Measurements from ENCODE around the gene ABCA7.

ABCA7 gene

DNA sequence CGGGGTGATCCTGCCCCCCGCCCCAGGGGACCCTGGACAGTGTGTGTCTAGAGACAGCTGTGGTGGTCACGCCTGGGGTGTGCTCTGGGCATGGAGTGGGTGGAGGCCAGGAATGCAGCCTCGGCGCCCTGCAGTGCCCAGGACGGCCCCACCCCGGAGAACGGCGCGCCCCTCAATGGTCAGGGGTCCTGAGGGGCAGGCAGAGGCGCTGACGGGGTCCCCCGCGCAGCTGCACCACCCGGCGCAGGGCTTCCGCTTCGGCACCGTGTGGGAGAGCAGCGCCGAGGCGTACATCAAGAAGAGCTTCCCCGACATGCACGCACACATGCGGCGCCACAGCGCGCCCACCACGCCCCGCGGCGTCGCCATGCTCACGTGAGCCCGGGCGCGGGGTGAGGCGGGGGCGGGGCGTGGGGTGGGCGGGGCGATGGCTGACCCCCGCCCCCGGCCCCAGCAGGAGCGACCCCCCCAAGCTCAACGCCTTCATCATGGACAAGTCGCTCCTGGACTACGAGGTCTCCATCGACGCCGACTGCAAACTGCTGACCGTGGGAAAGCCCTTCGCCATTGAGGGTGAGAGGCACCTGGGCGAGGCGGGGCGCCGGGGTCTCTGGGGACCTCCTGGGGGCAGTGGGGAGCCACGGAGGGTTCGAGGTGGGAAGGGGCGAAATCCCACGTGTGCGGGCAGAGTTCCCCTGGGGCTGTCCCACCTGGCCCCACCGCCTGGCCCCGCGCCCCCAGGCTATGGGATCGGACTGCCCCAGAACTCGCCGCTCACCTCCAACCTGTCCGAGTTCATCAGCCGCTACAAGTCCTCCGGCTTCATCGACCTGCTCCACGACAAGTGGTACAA, 32.3 kb upstream of the ABCA7 start:
- no peak for TF ChIP-seq POLR2A (IDR thresholded peaks at IDR 0.05; ENCODE audit: low read depth, low read length)
- DNase-seq (ENCODE audit: insufficient read length, low spot score) (no peak), FAIRE-seq (no peak)

DNA sequence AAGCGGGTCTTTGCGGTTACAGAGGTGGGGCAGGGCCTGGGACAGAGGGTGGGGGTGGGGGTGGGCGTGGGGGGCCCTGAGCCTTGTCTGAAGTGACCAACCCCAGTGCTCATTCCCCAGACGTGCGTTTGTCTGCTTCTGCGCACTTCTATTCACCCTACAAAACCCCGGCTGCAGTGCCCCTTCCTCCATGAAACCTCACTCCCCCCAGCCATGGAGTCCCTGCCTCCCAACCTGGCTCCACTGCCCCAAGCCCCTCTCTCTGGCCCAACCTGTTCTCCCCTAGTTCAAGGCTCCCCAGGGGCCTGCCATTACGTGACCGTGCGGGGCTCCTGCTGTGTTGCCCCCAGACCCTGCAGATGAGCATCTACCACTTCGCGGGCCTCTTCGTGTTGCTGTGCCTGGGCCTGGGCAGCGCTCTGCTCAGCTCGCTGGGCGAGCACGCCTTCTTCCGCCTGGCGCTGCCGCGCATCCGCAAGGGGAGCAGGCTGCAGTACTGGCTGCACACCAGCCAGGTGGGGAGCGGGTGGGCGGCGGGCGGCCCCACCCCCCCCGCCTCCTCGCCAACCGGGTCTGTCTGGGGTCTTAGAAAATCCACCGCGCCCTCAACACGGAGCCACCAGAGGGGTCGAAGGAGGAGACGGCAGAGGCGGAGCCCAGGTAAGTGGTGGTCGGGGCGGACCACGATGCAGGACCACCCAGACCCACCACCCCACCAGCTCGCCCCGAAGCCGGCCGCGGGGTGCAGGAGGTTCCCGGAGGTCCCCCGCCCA, 31.5 kb upstream of the ABCA7 start:
- DNase-seq (ENCODE audit: insufficient read length, low spot score) (no peak), FAIRE-seq (no peak)
- TF ChIP-seq POLR2A (IDR thresholded peaks at IDR 0.05; ENCODE audit: low read depth, low read length) = no peak

DNA sequence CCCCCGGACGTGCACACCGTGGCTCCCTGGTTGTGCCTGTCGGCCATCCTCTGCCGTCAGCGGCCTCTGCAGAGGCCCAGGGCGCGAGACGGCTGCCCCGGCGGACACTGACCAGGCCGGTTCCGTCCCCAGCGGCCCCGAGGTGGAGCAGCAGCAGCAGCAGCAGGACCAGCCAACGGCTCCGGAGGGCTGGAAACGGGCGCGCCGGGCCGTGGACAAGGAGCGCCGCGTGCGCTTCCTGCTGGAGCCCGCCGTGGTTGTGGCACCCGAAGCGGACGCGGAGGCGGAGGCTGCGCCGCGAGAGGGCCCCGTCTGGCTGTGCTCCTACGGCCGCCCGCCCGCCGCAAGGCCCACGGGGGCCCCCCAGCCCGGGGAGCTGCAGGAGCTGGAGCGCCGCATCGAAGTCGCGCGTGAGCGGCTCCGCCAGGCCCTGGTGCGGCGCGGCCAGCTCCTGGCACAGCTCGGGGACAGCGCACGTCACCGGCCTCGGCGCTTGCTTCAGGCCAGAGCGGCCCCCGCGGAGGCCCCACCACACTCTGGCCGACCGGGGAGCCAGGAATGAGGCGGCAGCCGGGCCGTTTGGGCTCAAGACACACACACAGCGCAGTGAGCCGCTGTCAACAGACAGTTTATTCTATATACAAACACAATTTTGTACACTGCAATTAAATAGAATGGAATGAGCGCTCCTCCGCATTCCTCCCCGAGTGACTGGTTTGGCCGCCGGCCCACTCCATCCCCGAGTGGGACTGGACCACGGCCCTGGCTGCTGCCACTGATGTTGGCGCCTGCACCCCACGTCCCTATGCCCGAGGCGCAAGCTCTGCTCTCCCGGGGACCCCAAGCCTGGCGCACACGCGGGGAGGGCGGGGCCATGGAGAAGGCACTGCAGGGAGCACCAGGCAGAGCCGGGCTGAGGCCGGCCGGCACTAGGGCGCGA, 30.6 kb upstream of the ABCA7 start:
- no peak for TF ChIP-seq POLR2A (IDR thresholded peaks at IDR 0.05; ENCODE audit: low read depth, low read length)

DNA sequence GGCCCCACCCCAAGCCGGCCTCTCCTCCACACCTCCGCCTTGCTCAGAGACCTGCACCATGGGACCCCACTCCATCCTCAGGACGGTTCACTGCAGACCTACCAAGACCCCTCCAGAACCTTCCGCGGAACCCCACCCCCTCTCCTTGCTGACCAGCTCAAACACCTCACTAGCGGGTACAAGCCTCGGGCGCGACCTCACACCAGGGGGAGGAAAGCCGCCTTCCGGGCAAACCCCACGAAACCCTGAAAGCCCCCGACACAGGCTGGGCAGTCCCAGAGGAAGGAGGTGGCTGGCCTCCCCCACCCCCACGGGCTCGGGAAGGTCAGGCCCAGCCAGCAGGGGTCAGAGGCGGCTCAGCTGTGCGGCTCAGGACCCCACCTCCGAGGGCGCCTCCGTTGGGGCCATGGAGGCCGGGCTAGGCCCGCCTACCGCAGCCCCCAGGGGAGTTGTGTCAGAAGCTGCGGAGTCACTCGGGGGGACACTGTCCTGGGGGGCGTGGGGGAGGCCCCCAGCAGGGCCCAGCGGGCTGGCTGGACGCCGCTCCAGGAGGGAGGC, 29.8 kb upstream of the ABCA7 start:
- no peak for TF ChIP-seq POLR2A (IDR thresholded peaks at IDR 0.05; ENCODE audit: low read depth, low read length)
- DNase-seq (ENCODE audit: insufficient read length, low spot score) (no peak), FAIRE-seq (no peak)

More for the DNA sequence above, 30.6 kb upstream of the ABCA7 start:
- FAIRE-seq (no peak), DNase-seq (ENCODE audit: insufficient read length, low spot score) (peak; percentile 77)

DNA sequence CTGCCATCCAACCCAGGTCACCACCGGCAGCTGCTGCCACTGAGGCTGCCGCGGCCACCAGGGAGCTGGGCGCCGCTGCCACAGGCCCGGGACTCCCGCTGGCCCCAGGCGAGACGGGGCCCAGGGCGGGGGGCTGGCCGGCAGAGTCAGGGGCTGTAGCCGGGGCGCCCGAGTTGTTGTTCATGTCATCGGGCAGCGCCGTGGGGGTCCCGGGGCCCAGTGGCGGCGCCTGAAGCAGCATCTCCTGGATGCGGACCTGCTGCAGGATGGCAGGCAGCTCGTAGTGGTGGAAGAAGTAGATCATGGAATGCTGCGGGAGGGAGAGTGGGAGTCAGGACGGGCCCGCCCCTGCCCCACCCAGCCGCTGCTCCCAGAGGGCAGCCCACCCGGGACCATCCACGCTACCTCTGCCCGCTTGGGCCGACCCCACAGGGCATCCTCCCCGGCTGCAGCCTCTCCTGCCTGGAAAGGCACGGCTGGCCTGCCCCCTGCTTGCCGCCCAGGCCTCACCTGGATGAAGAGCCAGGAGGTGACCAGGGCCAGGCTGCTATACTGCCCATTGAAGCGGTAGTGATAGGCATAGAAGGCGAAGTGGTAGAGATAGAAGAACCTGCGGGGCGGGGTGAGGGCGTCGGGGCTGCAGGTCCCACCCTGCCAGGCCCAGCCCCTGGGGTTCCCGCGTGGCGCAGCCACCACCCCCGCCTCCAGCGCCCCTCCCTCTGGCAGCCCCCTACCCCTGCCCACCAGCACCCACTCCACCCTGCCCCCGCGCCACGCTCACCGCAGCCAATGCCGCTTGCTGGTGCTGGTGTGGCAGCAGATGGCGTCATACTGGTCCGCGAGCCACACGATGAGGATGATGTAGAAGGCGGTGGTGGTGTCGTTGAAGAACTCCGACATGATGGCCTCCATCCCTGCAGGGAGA, 29.1 kb upstream of the ABCA7 start:
- DNase-seq (ENCODE audit: insufficient read length, low spot score) (no peak), FAIRE-seq (no peak)
- TF ChIP-seq POLR2A (IDR thresholded peaks at IDR 0.05; ENCODE audit: low read depth, low read length) = no peak

GRCh38 chr19:1011831-1012333, 28.0 kb upstream of the ABCA7 start:
- no peak for FAIRE-seq
- no peak for TF ChIP-seq POLR2A (IDR thresholded peaks at IDR 0.05; ENCODE audit: low read depth, low read length)

GRCh38 chr19:1012334-1012733, 27.6 kb upstream of the ABCA7 start:
- TF ChIP-seq POLR2A (IDR thresholded peaks at IDR 0.05; ENCODE audit: low read depth, low read length) = no peak
- FAIRE-seq = no peak
- DNase-seq (ENCODE audit: insufficient read length, low spot score) = no peak

More at GRCh38 chr19:1011831-1012333, 28.0 kb upstream of the ABCA7 start:
- no peak for DNase-seq (ENCODE audit: insufficient read length, low spot score)

GRCh38 chr19:1013218-1013617, 26.7 kb upstream of the ABCA7 start:
- TF ChIP-seq POLR2A (IDR thresholded peaks at IDR 0.05; ENCODE audit: low read depth, low read length) = no peak
- DNase-seq (ENCODE audit: insufficient read length, low spot score) (no peak), FAIRE-seq (no peak)

GRCh38 chr19:1014161-1015060, 25.5 kb upstream of the ABCA7 start:
- TF ChIP-seq POLR2A (IDR thresholded peaks at IDR 0.05; ENCODE audit: low read depth, low read length) = no peak
- DNase-seq (ENCODE audit: insufficient read length, low spot score) (no peak), FAIRE-seq (no peak)

- FAIRE-seq (no peak), DNase-seq (ENCODE audit: insufficient read length, low spot score) (no peak)
- no peak for TF ChIP-seq POLR2A (IDR thresholded peaks at IDR 0.05; ENCODE audit: low read depth, low read length)
These were observed 24.7 kb upstream of the ABCA7 start for GRCh38 chr19:1015061-1015781.
